Neuronal stem cell (in vitro differentiated cells): ENCODE data around the gene CCDC197. TPM values are rescaled to one million over a fixed set of nuclear protein-coding genes. Genes with fewer than 3 reads are reported as not detected.

Source experiments
- DNase-seq: peaks from one replicate; pipeline ENCODE4 v3.0.0-alpha.2; 2013; ENCODE audit warnings: low spot score
- H2AFZ ChIP-seq: one replicate; pipeline ENCODE4 v1.6.1; 2013; ENCODE audit warnings: mild to moderate bottlenecking, low read length, inconsistent platforms
- H2AK5ac ChIP-seq: 2 replicates; pipeline ENCODE4 v1.6.1; 2013; ENCODE audit warnings: low read depth, mild to moderate bottlenecking, inconsistent platforms, low read length, moderate library complexity, mixed read lengths
- H2BK120ac ChIP-seq: 2 replicates; pipeline ENCODE4 v1.6.1; 2013; ENCODE audit warnings: low read depth, mild to moderate bottlenecking, inconsistent platforms, low read length, moderate library complexity, mixed read lengths
- H2BK12ac ChIP-seq: one replicate; pipeline ENCODE4 v1.6.1; 2013; ENCODE audit warnings: low read length, inconsistent platforms
- H2BK15ac ChIP-seq: 2 replicates; pipeline ENCODE4 v1.6.1; 2013; ENCODE audit warnings: mild to moderate bottlenecking, low read length, inconsistent platforms, mixed read lengths
- H2BK5ac ChIP-seq: one replicate; pipeline ENCODE4 v1.6.1; 2013; ENCODE audit warnings: inconsistent platforms, mild to moderate bottlenecking, low read length, moderate library complexity
- H3K14ac ChIP-seq: one replicate; pipeline ENCODE4 v1.6.1; 2013; ENCODE audit warnings: low read length, inconsistent platforms
- H3K18ac ChIP-seq: 2 replicates; pipeline ENCODE4 v1.6.1; 2013; ENCODE audit warnings: low read length, inconsistent platforms
- H3K23ac ChIP-seq: 2 replicates; pipeline ENCODE4 v1.6.1; 2013; ENCODE audit warnings: low read depth, mild to moderate bottlenecking, mixed read lengths, low read length, inconsistent platforms; ENCODE audit not compliant: poor library complexity
- H3K27ac ChIP-seq: replicated peaks from 3 replicates; pipeline ENCODE4 v1.5.1; 2013; ENCODE audit warnings: low read length, inconsistent platforms
- H3K27me3 ChIP-seq, 3 experiments: 2 replicates each; pipeline ENCODE4 v1.6.1; 2013; ENCODE audit warnings: low read length in 3 of 3, mild to moderate bottlenecking in 2 of 3, inconsistent platforms in 1 of 3, low read depth in 1 of 3, mixed read lengths in 1 of 3, moderate library complexity in 1 of 3; ENCODE audit not compliant: control insufficient read depth in 3 of 3, insufficient read depth in 3 of 3
- H3K36me3 ChIP-seq, 2 donors: replicated peaks in 1 of 2; 2 replicates each; pipeline ENCODE4 v1.6.1; 2013; ENCODE audit warnings: low read length in 2 of 2; ENCODE audit not compliant: control insufficient read depth in 2 of 2, insufficient read depth in 2 of 2
- H3K4ac ChIP-seq: 2 replicates; pipeline ENCODE4 v1.6.1; 2013; ENCODE audit warnings: inconsistent platforms, mild to moderate bottlenecking, low read length, moderate library complexity
- H3K4me1 ChIP-seq, 2 donors: 1 replicate in 1 of 2; 2 replicates in 1 of 2; pipeline ENCODE4 v1.6.1; 2013; ENCODE audit warnings: low read length in 2 of 2, low read depth in 1 of 2; ENCODE audit not compliant: control insufficient read depth in 2 of 2, insufficient read depth in 1 of 2
- H3K4me2 ChIP-seq: one replicate; pipeline ENCODE4 v1.6.1; 2013; ENCODE audit warnings: mild to moderate bottlenecking, low read length, inconsistent platforms; ENCODE audit not compliant: insufficient read depth, poor library complexity, severe bottlenecking
- H3K4me3 ChIP-seq, 2 donors: 2 replicates each; pipeline ENCODE4 v1.5.1; 2013; ENCODE audit warnings: low read length in 2 of 2, mild to moderate bottlenecking in 2 of 2, inconsistent platforms in 1 of 2, moderate library complexity in 1 of 2
- H3K79me1 ChIP-seq: one replicate; pipeline ENCODE4 v1.6.1; 2013; ENCODE audit warnings: low read depth, mild to moderate bottlenecking, inconsistent platforms, low read length, moderate library complexity
- H3K9ac ChIP-seq: one replicate; pipeline ENCODE4 v1.6.1; 2013; ENCODE audit warnings: mild to moderate bottlenecking, low read depth, low read length, inconsistent platforms; ENCODE audit not compliant: poor library complexity
- H3K9me3 ChIP-seq, 2 donors: replicated peaks in 1 of 2; 2 replicates each; pipeline versions ENCODE3 to v1.6.1; 2013; ENCODE audit warnings: low read length in 2 of 2, mild to moderate bottlenecking in 2 of 2, inconsistent platforms in 1 of 2, low read depth in 1 of 2, mixed read lengths in 1 of 2, moderate library complexity in 1 of 2; ENCODE audit not compliant: control insufficient read depth in 2 of 2, insufficient read depth in 1 of 2
- H4K8ac ChIP-seq: one replicate; pipeline ENCODE4 v1.6.1; 2013; ENCODE audit warnings: low read depth, mild to moderate bottlenecking, inconsistent platforms, low read length, moderate library complexity
- H4K91ac ChIP-seq: one replicate; pipeline ENCODE4 v1.6.1; 2013; ENCODE audit warnings: low read length, low read depth, mild to moderate bottlenecking, inconsistent platforms; ENCODE audit not compliant: poor library complexity
- WGBS, 2 donors: extraction: QIAGEN DNeasy Blood & Tissue Kit; methylation state at CpG; one replicate each; pipeline ENCODE4 v1.1.7; 2013; ENCODE audit warnings: missing lambda C conversion rate in 2 of 2, mixed read lengths in 1 of 2; ENCODE audit not compliant: insufficient read length in 2 of 2, insufficient replicate concordance in 1 of 2; ENCODE audit errors: extremely low coverage in 2 of 2; 5-methylcytosine and 5-hydroxymethylcytosine counted together
- small RNA-seq: library from polyadenylated mRNA; stranded (forward); fragments of <200 nt; extraction: miRNeasy Mini kit (QIAGEN cat#:217004); gene quantifications from one replicate; pipeline ENCODE3, GENCODE V24; 2013; ENCODE audit not compliant: insufficient read depth

Gene CCDC197

DNA sequence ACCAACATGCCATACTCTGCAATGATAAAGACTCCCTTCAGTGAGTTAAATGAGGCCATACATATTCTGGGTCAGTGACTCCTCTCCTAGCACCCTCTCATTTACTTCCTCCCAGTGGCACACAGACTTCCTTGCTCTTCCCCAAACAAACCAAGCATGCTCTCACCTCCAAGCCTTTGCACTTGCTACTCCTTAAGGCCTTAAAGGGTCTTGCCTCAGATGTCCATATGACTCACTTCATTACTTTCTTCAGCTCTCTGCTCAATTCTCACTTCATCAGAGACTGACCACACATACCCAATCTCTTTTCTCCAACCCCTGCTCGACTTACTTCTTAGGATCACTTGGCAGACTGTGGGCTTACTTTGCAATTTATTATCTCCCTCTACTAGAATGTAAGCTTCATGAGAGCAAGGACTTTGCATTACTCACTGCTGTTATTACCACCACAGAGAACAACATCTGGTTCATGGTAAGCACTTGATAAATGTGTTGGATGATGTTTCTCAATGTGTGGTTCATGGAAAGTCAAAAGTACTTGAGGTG lies 61.1 kb downstream of the CCDC197 start:
- Histone ChIP-seq H3K9ac (no peak overlapping the region), H3K4me1 (no peaks in the 10 kb centered on the region), H3K23ac (no peak overlapping the region), H3K27me3 (no peaks in the 10 kb centered on the region), H3K36me3 (peaks cover 50 to 98% of the 10 kb centered on the region in 2 donors), H4K91ac (no peak overlapping the region), H3K79me1 (peaks cover 4% of the 10 kb centered on the region), H4K8ac (no peak overlapping the region), H3K18ac (no peak overlapping the region), H2BK120ac (no peak overlapping the region), H3K9me3 (no peaks in the 10 kb centered on the region), H2AFZ (no peak overlapping the region), H2BK12ac (no peak overlapping the region), H3K4me2 (no peak overlapping the region), H2AK5ac (no peak overlapping the region), H3K27ac (no peak overlapping the region), H3K4me3 (no peak overlapping the region), H2BK5ac (no peak overlapping the region), H3K4ac (no peak overlapping the region), H2BK15ac (no peak overlapping the region), H3K14ac (no peak overlapping the region)
- no CpG with 5 or more reads among the region's 1 CpG for WGBS, 2 donors
- DNase-seq, result no peak

Small RNA genes lying within 50 kb of the gene (small RNA-seq; reads per million reads assigned to genes)
- not detected for gene MIR4506
